ENCODE results near the gene PCNX4. TPM values are rescaled to one million over a fixed set of nuclear protein-coding genes. Genes with fewer than 3 reads are reported as not detected.

The PCNX4 gene
- total and polyA plus RNA-seq, 2 donors (not counting 1 experiment from before 2014, with no cell fraction given), result 57.8 to 95.0 TPM

- H3K4me2 ChIP-seq (ENCODE audit: extremely low read depth, insufficient read depth, low read length), result no peak overlapping the region
Measured at GRCh38 chr14:60204104-60204842, 112.5 kb downstream of the PCNX4 start.

GRCh38 chr14:60204843-60205774 lies 113.4 kb downstream of the PCNX4 start:
- Histone ChIP-seq H3K27me3 (ENCODE audit: control insufficient read depth, insufficient read depth, low read length) (peaks cover 5% of the 10 kb centered on the region), H3K4me2 (ENCODE audit: extremely low read depth, insufficient read depth, low read length) (no peak overlapping the region), H4K20me1 (ENCODE audit: control insufficient read depth, extremely low read depth, insufficient read depth, low read length) (no peaks in the 10 kb centered on the region), H3K36me3 (ENCODE audit: control insufficient read depth, insufficient read depth, low read length) (no peaks in the 10 kb centered on the region), H3K9ac (ENCODE audit: insufficient read depth, low read length) (no peak overlapping the region), H3K27ac (ENCODE audit: insufficient read depth, low read length) (no peak overlapping the region), H3K4me3 (replicated peaks in 1 of 4; ENCODE audit: control extremely low read depth in 1 of 4, insufficient read depth in 1 of 4, low read depth in 3 of 4, low read length in 4 of 4) (no peak overlapping the region), H3K79me2 (ENCODE audit: control insufficient read depth, insufficient read depth, low read length) (no peaks in the 10 kb centered on the region), H2AFZ (ENCODE audit: low read length) (no peak overlapping the region), H3K4me1 (ENCODE audit: control insufficient read depth, extremely low read depth, insufficient read depth, low read length) (no peaks in the 10 kb centered on the region), H3K9me3 (ENCODE audit: control insufficient read depth, insufficient read depth, low read depth, low read length) (no peaks in the 10 kb centered on the region)
- no peak for TF ChIP-seq EZH2 (IDR thresholded peaks at IDR 0.05; ENCODE audit: low read length, missing control alignments)
- TF ChIP-seq, protein P1, sequence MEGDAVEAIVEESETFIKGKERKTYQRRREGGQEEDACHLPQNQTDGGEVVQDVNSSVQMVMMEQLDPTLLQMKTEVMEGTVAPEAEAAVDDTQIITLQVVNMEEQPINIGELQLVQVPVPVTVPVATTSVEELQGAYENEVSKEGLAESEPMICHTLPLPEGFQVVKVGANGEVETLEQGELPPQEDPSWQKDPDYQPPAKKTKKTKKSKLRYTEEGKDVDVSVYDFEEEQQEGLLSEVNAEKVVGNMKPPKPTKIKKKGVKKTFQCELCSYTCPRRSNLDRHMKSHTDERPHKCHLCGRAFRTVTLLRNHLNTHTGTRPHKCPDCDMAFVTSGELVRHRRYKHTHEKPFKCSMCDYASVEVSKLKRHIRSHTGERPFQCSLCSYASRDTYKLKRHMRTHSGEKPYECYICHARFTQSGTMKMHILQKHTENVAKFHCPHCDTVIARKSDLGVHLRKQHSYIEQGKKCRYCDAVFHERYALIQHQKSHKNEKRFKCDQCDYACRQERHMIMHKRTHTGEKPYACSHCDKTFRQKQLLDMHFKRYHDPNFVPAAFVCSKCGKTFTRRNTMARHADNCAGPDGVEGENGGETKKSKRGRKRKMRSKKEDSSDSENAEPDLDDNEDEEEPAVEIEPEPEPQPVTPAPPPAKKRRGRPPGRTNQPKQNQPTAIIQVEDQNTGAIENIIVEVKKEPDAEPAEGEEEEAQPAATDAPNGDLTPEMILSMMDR (conservative IDR thresholded peaks at IDR 0.05 in 1 of 2, IDR thresholded peaks at IDR 0.05 in 1 of 2; ENCODE audit: low read depth in 1 of 2, low read length in 2 of 2), result no peak
- no peak for DNase-seq (ENCODE audit: low read depth in 2 of 2)

More at GRCh38 chr14:60204104-60204842, 112.5 kb downstream of the PCNX4 start:
- Histone ChIP-seq H2AFZ (ENCODE audit: low read length) (no peak overlapping the region), H3K27me3 (ENCODE audit: control insufficient read depth, insufficient read depth, low read length) (peaks cover 5% of the 10 kb centered on the region), H3K4me1 (ENCODE audit: control insufficient read depth, extremely low read depth, insufficient read depth, low read length) (no peaks in the 10 kb centered on the region), H4K20me1 (ENCODE audit: control insufficient read depth, extremely low read depth, insufficient read depth, low read length) (no peaks in the 10 kb centered on the region), H3K9me3 (ENCODE audit: control insufficient read depth, insufficient read depth, low read depth, low read length) (no peaks in the 10 kb centered on the region), H3K4me3 (replicated peaks in 1 of 4; ENCODE audit: control extremely low read depth in 1 of 4, insufficient read depth in 1 of 4, low read depth in 3 of 4, low read length in 4 of 4) (no peak overlapping the region), H3K36me3 (ENCODE audit: control insufficient read depth, insufficient read depth, low read length) (no peaks in the 10 kb centered on the region), H3K79me2 (ENCODE audit: control insufficient read depth, insufficient read depth, low read length) (no peaks in the 10 kb centered on the region), H3K9ac (ENCODE audit: insufficient read depth, low read length) (no peak overlapping the region), H3K27ac (ENCODE audit: insufficient read depth, low read length) (no peak overlapping the region)
- no peak for DNase-seq (ENCODE audit: low read depth in 2 of 2)
- TF ChIP-seq EZH2 (IDR thresholded peaks at IDR 0.05; ENCODE audit: low read length, missing control alignments), result no peak
- TF ChIP-seq, protein P1 (conservative IDR thresholded peaks at IDR 0.05 in 1 of 2, IDR thresholded peaks at IDR 0.05 in 1 of 2; ENCODE audit: low read depth in 1 of 2, low read length in 2 of 2), result no peak

DNA sequence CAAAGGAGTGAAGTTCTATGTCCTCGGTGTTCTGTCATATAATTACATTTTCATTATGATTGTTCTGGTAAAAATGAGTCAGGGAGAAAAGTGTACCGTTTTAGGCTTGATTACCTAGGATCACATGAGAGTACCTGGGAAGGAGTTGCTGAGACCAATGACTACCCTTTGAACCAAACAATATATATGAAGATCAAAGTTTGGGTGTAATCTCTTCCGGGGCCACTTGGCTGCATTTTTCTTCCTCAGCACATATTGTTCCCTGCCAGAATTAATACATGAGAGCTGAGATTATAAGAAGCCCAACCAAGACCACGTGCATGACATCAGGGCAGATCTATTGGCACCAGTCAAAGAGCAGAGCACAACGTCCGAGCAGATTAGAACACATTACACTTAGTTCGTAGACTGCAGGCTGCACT lies 114.5 kb downstream of the PCNX4 start:
- Histone ChIP-seq H3K4me3 (replicated peaks in 1 of 4; ENCODE audit: control extremely low read depth in 1 of 4, insufficient read depth in 1 of 4, low read depth in 3 of 4, low read length in 4 of 4) (no peak overlapping the region), H2AFZ (ENCODE audit: low read length) (no peak overlapping the region), H3K9me3 (ENCODE audit: control insufficient read depth, insufficient read depth, low read depth, low read length) (no peaks in the 10 kb centered on the region), H3K27me3 (ENCODE audit: control insufficient read depth, insufficient read depth, low read length) (peaks cover 5% of the 10 kb centered on the region), H3K36me3 (ENCODE audit: control insufficient read depth, insufficient read depth, low read length) (no peaks in the 10 kb centered on the region), H3K4me2 (ENCODE audit: extremely low read depth, insufficient read depth, low read length) (no peak overlapping the region), H3K4me1 (ENCODE audit: control insufficient read depth, extremely low read depth, insufficient read depth, low read length) (no peaks in the 10 kb centered on the region), H3K79me2 (ENCODE audit: control insufficient read depth, insufficient read depth, low read length) (no peaks in the 10 kb centered on the region), H4K20me1 (ENCODE audit: control insufficient read depth, extremely low read depth, insufficient read depth, low read length) (no peaks in the 10 kb centered on the region), H3K9ac (ENCODE audit: insufficient read depth, low read length) (no peak overlapping the region), H3K27ac (ENCODE audit: insufficient read depth, low read length) (no peak overlapping the region)
- no peak for DNase-seq (ENCODE audit: low read depth in 2 of 2)
- TF ChIP-seq EZH2 (IDR thresholded peaks at IDR 0.05; ENCODE audit: low read length, missing control alignments), result no peak
- TF ChIP-seq, protein P1 (conservative IDR thresholded peaks at IDR 0.05 in 1 of 2, IDR thresholded peaks at IDR 0.05 in 1 of 2; ENCODE audit: low read depth in 1 of 2, low read length in 2 of 2), result no peak

Data from fibroblast of lung (primary cell).